ENCODE measurements around the gene LRP1.

The LRP1 gene

GRCh38 chr12:57154076-57154475, 25.8 kb downstream of the LRP1 start:
- H3K27ac ChIP-seq = no peak overlapping the region
- TF ChIP-seq ZFX (IDR thresholded peaks at IDR 0.05; ENCODE audit: borderline replicate concordance) = no peak
- TF ChIP-seq CTCF (IDR thresholded peaks at IDR 0.05) = no peak

GRCh38 chr12:57154804-57155434, 26.6 kb downstream of the LRP1 start:
- H3K27ac ChIP-seq = no peak overlapping the region
- TF ChIP-seq CTCF (IDR thresholded peaks at IDR 0.05) (no peak), ZFX (IDR thresholded peaks at IDR 0.05; ENCODE audit: borderline replicate concordance) (no peak)

- TF ChIP-seq ZFX (IDR thresholded peaks at IDR 0.05; ENCODE audit: borderline replicate concordance) (no peak), CTCF (IDR thresholded peaks at IDR 0.05) (no peak)
- H3K27ac ChIP-seq = no peak overlapping the region
Observed at GRCh38 chr12:57156701-57157403, 28.6 kb downstream of the LRP1 start.

GRCh38 chr12:57157588-57158173, 29.4 kb downstream of the LRP1 start:
- H3K27ac ChIP-seq = no peak overlapping the region
- TF ChIP-seq CTCF (IDR thresholded peaks at IDR 0.05) (no peak), ZFX (IDR thresholded peaks at IDR 0.05; ENCODE audit: borderline replicate concordance) (no peak)

DNA sequence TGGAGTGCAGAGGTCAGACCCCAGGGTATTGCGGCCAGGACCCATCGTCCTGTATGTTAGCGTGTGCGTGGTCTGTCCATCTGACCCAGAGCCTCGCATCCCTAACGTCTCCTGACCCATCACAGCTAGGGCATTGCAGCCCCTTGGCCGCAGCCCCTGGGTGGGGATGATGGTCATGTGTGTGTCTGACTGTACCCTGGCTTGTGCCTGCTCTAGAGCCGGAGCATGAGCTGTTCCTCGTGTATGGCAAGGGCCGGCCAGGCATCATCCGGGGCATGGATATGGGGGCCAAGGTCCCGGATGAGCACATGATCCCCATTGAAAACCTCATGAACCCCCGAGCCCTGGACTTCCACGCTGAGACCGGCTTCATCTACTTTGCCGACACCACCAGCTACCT, 29.9 kb downstream of the LRP1 start:
- TF ChIP-seq ZFX (IDR thresholded peaks at IDR 0.05; ENCODE audit: borderline replicate concordance) (no peak), CTCF (IDR thresholded peaks at IDR 0.05) (no peak)

DNA sequence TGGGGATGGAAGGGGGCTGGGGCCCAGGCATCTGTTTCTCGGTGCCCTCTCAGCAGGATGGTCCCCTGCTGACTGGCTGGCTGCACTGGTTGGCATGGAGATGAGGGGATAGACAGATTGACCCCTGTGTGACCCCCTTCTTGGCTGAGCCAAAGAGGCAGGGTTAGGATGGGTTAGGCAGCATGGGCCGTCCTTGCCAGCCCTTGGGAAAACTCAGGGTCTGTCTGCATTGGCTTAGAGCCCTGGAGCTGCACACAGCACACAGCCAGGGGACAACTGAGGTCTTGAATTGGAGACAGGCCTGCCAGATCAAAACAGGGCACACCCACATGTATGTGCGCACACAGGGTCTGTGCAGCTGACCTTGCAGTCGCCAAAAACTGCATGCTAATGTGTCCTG, 30.4 kb downstream of the LRP1 start:
- TF ChIP-seq ZFX (IDR thresholded peaks at IDR 0.05; ENCODE audit: borderline replicate concordance) (no peak), CTCF (IDR thresholded peaks at IDR 0.05) (no peak)
- no peak overlapping the region for H3K27ac ChIP-seq

More for the DNA sequence above, 29.9 kb downstream of the LRP1 start:
- no peak overlapping the region for H3K27ac ChIP-seq

- TF ChIP-seq ZFX (IDR thresholded peaks at IDR 0.05; ENCODE audit: borderline replicate concordance) = no peak
- no peak for TF ChIP-seq CTCF (IDR thresholded peaks at IDR 0.05)
- no peak overlapping the region for H3K27ac ChIP-seq
Observed at GRCh38 chr12:57159311-57159710, 31.0 kb downstream of the LRP1 start.

Measured in 22Rv1 (cell line).